IMR-90 (cell line): ENCODE results near the gene NAT10. TPM values are rescaled to one million over a fixed set of nuclear protein-coding genes. Genes with fewer than 3 reads are reported as not detected.

Source experiments
- ATAC-seq: fragments of 200-7000 bp; cut with Tn5 transposase; 2 replicates; pipeline ENCODE4 v1.9.1; 2020; ENCODE audit warnings: low read depth, mild to moderate bottlenecking, moderate library complexity
- BruUV-seq: library from RNA; stranded (reverse); fragments of 400-500 nt; replicated peaks from 2 replicates; lab custom pipeline; 2021; lab: Mats Ljungman, UMichigan
- CTCF ChIA-PET: fragments of 300-600 bp; formaldehyde crosslinking; extraction: SDS; loops from one replicate; lab custom pipeline; 2021; ENCODE audit warnings: antibody characterized with exemption; lab: Yijun Ruan, JAX
- POLR2A ChIA-PET: fragments of 300-600 bp; sonication (Branson Sonifier 250); formaldehyde crosslinking; loops from one replicate; lab custom pipeline; 2022; ENCODE audit warnings: antibody characterized with exemption; ENCODE audit not compliant: unreplicated experiment; lab: Charles Lee
- DNase-seq: peaks from one replicate; pipeline ENCODE4 v3.0.0; 2013
- H2AFZ ChIP-seq: replicated peaks from 2 replicates; pipeline ENCODE3; 2013; ENCODE audit warnings: low read length, mild to moderate bottlenecking; ENCODE audit not compliant: poor library complexity
- H2AK5ac ChIP-seq: 2 replicates; pipeline ENCODE4 v1.6.1; 2013; ENCODE audit warnings: low read depth, low read length, inconsistent platforms
- H2AK9ac ChIP-seq: replicated peaks from 2 replicates; pipeline ENCODE3; 2013; ENCODE audit warnings: mild to moderate bottlenecking, low read depth, low read length, moderate library complexity; ENCODE audit not compliant: poor library complexity
- H2BK120ac ChIP-seq: 2 replicates; pipeline ENCODE4 v1.6.1; 2013; ENCODE audit warnings: low read depth, low read length, inconsistent platforms
- H2BK15ac ChIP-seq: 3 replicates; pipeline ENCODE4 v1.6.1; 2013; ENCODE audit warnings: low read depth, low read length, inconsistent platforms
- H2BK20ac ChIP-seq: 2 replicates; pipeline ENCODE4 v1.6.1; 2013; ENCODE audit warnings: low read depth, mild to moderate bottlenecking, inconsistent platforms, low read length, moderate library complexity
- H2BK5ac ChIP-seq: 2 replicates; pipeline ENCODE4 v1.6.1; 2013; ENCODE audit warnings: mild to moderate bottlenecking, low read depth, low read length, inconsistent platforms; ENCODE audit not compliant: poor library complexity, severe bottlenecking
- H3K14ac ChIP-seq: replicated peaks from 2 replicates; pipeline ENCODE4 v1.6.1; 2013; ENCODE audit warnings: low read depth, low read length, inconsistent platforms
- H3K18ac ChIP-seq: 2 replicates; pipeline ENCODE4 v1.6.1; 2013; ENCODE audit warnings: low read depth, low read length, control low read depth
- H3K23ac ChIP-seq: 2 replicates; pipeline ENCODE4 v1.6.1; 2013; ENCODE audit warnings: low read depth, low read length, inconsistent platforms
- H3K27ac ChIP-seq: 2 replicates; pipeline ENCODE4 v1.5.1; 2013; ENCODE audit warnings: mild to moderate bottlenecking, control low read depth, low read length; ENCODE audit not compliant: insufficient read depth
- H3K27me3 ChIP-seq: 2 replicates; pipeline ENCODE4 v1.6.1; 2013; ENCODE audit warnings: low read length; ENCODE audit not compliant: control insufficient read depth, insufficient read depth
- H3K36me3 ChIP-seq: 2 replicates; pipeline ENCODE4 v1.6.1; 2013; ENCODE audit warnings: low read length, mixed read lengths; ENCODE audit not compliant: control insufficient read depth, insufficient read depth
- H3K4ac ChIP-seq: 2 replicates; pipeline ENCODE4 v1.6.1; 2013; ENCODE audit warnings: low read depth, low read length, inconsistent platforms
- H3K4me1 ChIP-seq: 2 replicates; pipeline ENCODE4 v1.6.1; 2013; ENCODE audit warnings: low read length, mixed read lengths; ENCODE audit not compliant: control insufficient read depth, insufficient read depth
- H3K4me2 ChIP-seq: 2 replicates; pipeline ENCODE4 v1.6.1; 2013; ENCODE audit warnings: low read depth, mild to moderate bottlenecking, control low read depth, low read length, moderate library complexity
- H3K4me3 ChIP-seq: 2 replicates; pipeline ENCODE4 v1.5.1; 2013; ENCODE audit warnings: low read depth, mild to moderate bottlenecking, control low read depth, low read length, moderate library complexity; ENCODE audit not compliant: insufficient read depth
- H3K56ac ChIP-seq: 2 replicates; pipeline ENCODE4 v1.6.1; 2013; ENCODE audit warnings: low read length, inconsistent platforms; ENCODE audit not compliant: insufficient read depth; ENCODE audit errors: extremely low read depth
- H3K79me1 ChIP-seq, 2 experiments: 2 replicates each; pipeline ENCODE4 v1.6.1; 2013; ENCODE audit warnings: low read length in 2 of 2, inconsistent platforms in 1 of 2, low read depth in 1 of 2
- H3K9ac ChIP-seq: 2 replicates; pipeline ENCODE4 v1.6.1; 2013; ENCODE audit warnings: low read depth, low read length, control low read depth
- H3K9me1 ChIP-seq: 2 replicates; pipeline ENCODE4 v1.6.1; 2013; ENCODE audit warnings: low read length, inconsistent platforms; ENCODE audit not compliant: insufficient read depth
- H3K9me3 ChIP-seq: 2 replicates; pipeline ENCODE4 v1.6.1; 2013; ENCODE audit warnings: low read length; ENCODE audit not compliant: control insufficient read depth, insufficient read depth
- H4K20me1 ChIP-seq: 2 replicates; pipeline ENCODE4 v1.6.1; 2013; ENCODE audit warnings: low read length, inconsistent platforms; ENCODE audit not compliant: insufficient read depth
- H4K5ac ChIP-seq: 2 replicates; pipeline ENCODE4 v1.6.1; 2013; ENCODE audit warnings: mild to moderate bottlenecking, low read depth, low read length, control low read depth
- H4K8ac ChIP-seq, 2 experiments: 2 replicates each; pipeline ENCODE4 v1.6.1; 2013; ENCODE audit warnings: low read depth in 2 of 2, low read length in 2 of 2, control low read depth in 1 of 2, inconsistent platforms in 1 of 2
- H4K91ac ChIP-seq: 2 replicates; pipeline ENCODE4 v1.6.1; 2013; ENCODE audit warnings: low read depth, low read length, inconsistent platforms; ENCODE audit not compliant: insufficient read depth
- CHD1 ChIP-seq: IDR thresholded peaks from 2 replicates; pipeline ENCODE4 v1.6.1; 2012; ENCODE audit warnings: low read depth, low read length, improper control_type of control experiment
- FOS ChIP-seq: fragments of 150-350 bp; IDR thresholded peaks from 2 replicates; pipeline ENCODE4 v1.6.1; 2016; ENCODE audit warnings: low read depth, low read length
- MAFK ChIP-seq: IDR thresholded peaks from 2 replicates; pipeline ENCODE4 v1.6.1; 2012; ENCODE audit warnings: low read depth, low read length, improper control_type of control experiment
- MAZ ChIP-seq: IDR thresholded peaks from 2 replicates; pipeline ENCODE4 v1.6.1; 2012; ENCODE audit warnings: low read depth, mild to moderate bottlenecking, low read length, improper control_type of control experiment, moderate library complexity, borderline replicate concordance
- MXI1 ChIP-seq: IDR thresholded peaks from 2 replicates; pipeline ENCODE4 v1.6.1; 2012; ENCODE audit warnings: low read depth, mild to moderate bottlenecking, low read length, moderate library complexity, borderline replicate concordance
- NFE2L2 ChIP-seq: fragments of 150-350 bp; IDR thresholded peaks from 2 replicates; pipeline ENCODE4 v1.6.1; 2016; ENCODE audit warnings: low read depth, mild to moderate bottlenecking, low read length
- POLR2A ChIP-seq: IDR thresholded peaks from 2 replicates; pipeline ENCODE4 v1.6.1; 2012; ENCODE audit warnings: mild to moderate bottlenecking, low read depth, low read length
- RAD21 ChIP-seq: IDR thresholded peaks from 2 replicates; pipeline ENCODE4 v1.6.1; 2012; ENCODE audit warnings: low read length, improper control_type of control experiment
- RFX5 ChIP-seq: IDR thresholded peaks from 2 replicates; pipeline ENCODE4 v1.8.0; 2012; ENCODE audit warnings: low read depth, mild to moderate bottlenecking, low read length, moderate library complexity
- SMC3 ChIP-seq: fragments of 150-350 bp; IDR thresholded peaks from 2 replicates; pipeline ENCODE4 v1.6.1; 2016; ENCODE audit warnings: low read depth, mild to moderate bottlenecking, antibody characterized with exemption, low read length, moderate library complexity
- WGBS, 2 experiments: methylation state at CpG; one replicate each; pipeline versions ENCODE4 v1.1.5 to v1.1.7; 2013; ENCODE audit warnings: missing lambda C conversion rate in 2 of 2; ENCODE audit not compliant: insufficient read length in 1 of 2; ENCODE audit errors: extremely low coverage in 2 of 2; 5-methylcytosine and 5-hydroxymethylcytosine counted together
- dilution Hi-C: fragments of 300-500 bp; cut with HindIII; formaldehyde crosslinking; loops from one replicate; pipeline ENCODE4 v1.14.3; 2018; ENCODE audit warnings: low sequenced_read_pairs; ENCODE audit not compliant: unreplicated experiment
- in situ Hi-C: fragments of 300-500 bp; cut with MboI; formaldehyde crosslinking; loops from 3 replicates; pipeline ENCODE4 v1.14.3; 2019; ENCODE audit warnings: low sequenced_read_pairs, inconsistent platforms, mixed read lengths
- intact Hi-C: fragments of 100-400 bp; cut with micrococcal nuclease; formaldehyde crosslinking; loops from 2 replicates; pipeline ENCODE4 v1.10.0; 2022
- polyA plus RNA-seq, 3 experiments: library from polyadenylated mRNA; depleted of rRNA; stranded (reverse); fragments of >200 nt; gene quantifications; 2 replicates each; pipeline ENCODE4 v1.2.3, GENCODE V29; 2012; ENCODE audit warnings: low replicate concordance in 1 of 3
- total RNA-seq: library from RNA; depleted of rRNA; stranded (reverse); fragments of >200 nt; gene quantifications from 2 replicates; pipeline ENCODE4 v1.2.3, GENCODE V29; 2012
- TF ChIP-seq, protein P1 (sequence below): conservative IDR thresholded peaks from 2 replicates; pipeline ENCODE4 v1.5.1; 2012; ENCODE audit warnings: mild to moderate bottlenecking, low read depth, low read length, improper control_type of control experiment
- TF ChIP-seq, protein P2 (sequence below): fragments of 150-350 bp; IDR thresholded peaks from 2 replicates; pipeline ENCODE4 v1.6.1; 2017; ENCODE audit warnings: mild to moderate bottlenecking, antibody characterized with exemption, low read length, low read depth
- TF ChIP-seq, protein P3 (sequence below): fragments of 150-350 bp; IDR thresholded peaks from 2 replicates; pipeline ENCODE4 v1.6.1; 2016; ENCODE audit warnings: low read depth, mild to moderate bottlenecking, low read length, moderate library complexity, borderline replicate concordance

Gene NAT10
- total and polyA plus RNA-seq, 2 of the 4 experiments (the other 2 are of a cell fraction) = 28.1 to 34.8 TPM

DNA sequence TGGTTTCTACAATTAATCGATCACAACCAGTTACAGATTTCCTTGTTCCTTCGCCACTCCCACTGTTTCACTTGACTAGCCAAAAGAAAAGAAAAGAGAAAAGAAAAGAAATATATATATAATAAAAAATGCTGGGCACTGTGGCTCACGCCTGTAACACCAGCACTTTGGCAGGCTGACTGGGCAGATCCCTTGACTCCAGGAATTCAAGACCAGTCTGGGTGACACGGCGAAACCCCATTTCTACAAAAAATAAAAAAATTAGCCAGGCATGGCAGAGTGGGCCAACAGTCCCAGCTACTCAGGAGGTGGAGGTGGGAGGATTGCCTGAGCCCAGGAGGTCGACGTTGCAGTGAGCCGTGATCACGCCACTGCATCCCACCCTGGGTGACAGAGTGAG, 83.8 kb downstream of the NAT10 start:
- TF ChIP-seq FOS (no peak), POLR2A (no peak), MXI1 (no peak), RFX5 (no peak), SMC3 (no peak), RAD21 (no peak), NFE2L2 (no peak), MAZ (no peak), CHD1 (no peak), MAFK (no peak)
- TF ChIP-seq, protein P1, sequence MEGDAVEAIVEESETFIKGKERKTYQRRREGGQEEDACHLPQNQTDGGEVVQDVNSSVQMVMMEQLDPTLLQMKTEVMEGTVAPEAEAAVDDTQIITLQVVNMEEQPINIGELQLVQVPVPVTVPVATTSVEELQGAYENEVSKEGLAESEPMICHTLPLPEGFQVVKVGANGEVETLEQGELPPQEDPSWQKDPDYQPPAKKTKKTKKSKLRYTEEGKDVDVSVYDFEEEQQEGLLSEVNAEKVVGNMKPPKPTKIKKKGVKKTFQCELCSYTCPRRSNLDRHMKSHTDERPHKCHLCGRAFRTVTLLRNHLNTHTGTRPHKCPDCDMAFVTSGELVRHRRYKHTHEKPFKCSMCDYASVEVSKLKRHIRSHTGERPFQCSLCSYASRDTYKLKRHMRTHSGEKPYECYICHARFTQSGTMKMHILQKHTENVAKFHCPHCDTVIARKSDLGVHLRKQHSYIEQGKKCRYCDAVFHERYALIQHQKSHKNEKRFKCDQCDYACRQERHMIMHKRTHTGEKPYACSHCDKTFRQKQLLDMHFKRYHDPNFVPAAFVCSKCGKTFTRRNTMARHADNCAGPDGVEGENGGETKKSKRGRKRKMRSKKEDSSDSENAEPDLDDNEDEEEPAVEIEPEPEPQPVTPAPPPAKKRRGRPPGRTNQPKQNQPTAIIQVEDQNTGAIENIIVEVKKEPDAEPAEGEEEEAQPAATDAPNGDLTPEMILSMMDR = no peak
- TF ChIP-seq, protein P2, sequence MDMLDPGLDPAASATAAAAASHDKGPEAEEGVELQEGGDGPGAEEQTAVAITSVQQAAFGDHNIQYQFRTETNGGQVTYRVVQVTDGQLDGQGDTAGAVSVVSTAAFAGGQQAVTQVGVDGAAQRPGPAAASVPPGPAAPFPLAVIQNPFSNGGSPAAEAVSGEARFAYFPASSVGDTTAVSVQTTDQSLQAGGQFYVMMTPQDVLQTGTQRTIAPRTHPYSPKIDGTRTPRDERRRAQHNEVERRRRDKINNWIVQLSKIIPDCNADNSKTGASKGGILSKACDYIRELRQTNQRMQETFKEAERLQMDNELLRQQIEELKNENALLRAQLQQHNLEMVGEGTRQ = no peak
- TF ChIP-seq, protein P3, sequence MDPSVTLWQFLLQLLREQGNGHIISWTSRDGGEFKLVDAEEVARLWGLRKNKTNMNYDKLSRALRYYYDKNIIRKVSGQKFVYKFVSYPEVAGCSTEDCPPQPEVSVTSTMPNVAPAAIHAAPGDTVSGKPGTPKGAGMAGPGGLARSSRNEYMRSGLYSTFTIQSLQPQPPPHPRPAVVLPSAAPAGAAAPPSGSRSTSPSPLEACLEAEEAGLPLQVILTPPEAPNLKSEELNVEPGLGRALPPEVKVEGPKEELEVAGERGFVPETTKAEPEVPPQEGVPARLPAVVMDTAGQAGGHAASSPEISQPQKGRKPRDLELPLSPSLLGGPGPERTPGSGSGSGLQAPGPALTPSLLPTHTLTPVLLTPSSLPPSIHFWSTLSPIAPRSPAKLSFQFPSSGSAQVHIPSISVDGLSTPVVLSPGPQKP = no peak
- H3K14ac ChIP-seq = no peak overlapping the region
- H4K91ac ChIP-seq = no peak overlapping the region
- DNase-seq (no peak), ATAC-seq (no peak)
- no peak overlapping the region for H2BK15ac ChIP-seq
- H2BK20ac ChIP-seq = no peak overlapping the region
- peaks cover 16% of the 10 kb centered on the region for H3K9me1 ChIP-seq
- dilution Hi-C loops (loop anchor here (25.0 kb wide), 1 partner anchor 148 kb away; no protein-coding TSS in a partner anchor), in situ Hi-C loops (no loop called here), intact Hi-C loops (no loop called here)
- no CpG with 5 or more reads among the region's 9 CpGs for WGBS, 2 experiments
- H4K8ac ChIP-seq = no peak overlapping the region
- H3K23ac ChIP-seq = no peak overlapping the region
- ChIA-PET CTCF (interaction anchor here (0.9 kb wide), 1 partner anchor 9 kb away, joined by 3 read pairs; no protein-coding TSS in a partner anchor), POLR2A (no interaction called here)
- no peak overlapping the region for H2BK5ac ChIP-seq
- H3K27me3 ChIP-seq = peaks cover 2% of the 10 kb centered on the region
- no peak overlapping the region for H3K4me3 ChIP-seq
- H2AFZ ChIP-seq = no peak overlapping the region
- no peak overlapping the region for H4K5ac ChIP-seq
- no peak overlapping the region for H3K56ac ChIP-seq
- H3K4me2 ChIP-seq = no peak overlapping the region
- no peak overlapping the region for H3K4ac ChIP-seq
- peaks cover 9% of the 10 kb centered on the region; the same call in 1 of the 2 replicates for H3K4me1 ChIP-seq
- no peaks in the 10 kb centered on the region for H3K9me3 ChIP-seq
- H2AK5ac ChIP-seq = no peak overlapping the region
- no peaks in the 10 kb centered on the region for H3K79me1 ChIP-seq
- no peak overlapping the region for H3K18ac ChIP-seq
- BruUV-seq = no TSS peak
- no peak overlapping the region for H3K9ac ChIP-seq
- no peak overlapping the region for H2AK9ac ChIP-seq
- no peak overlapping the region for H3K27ac ChIP-seq
- no peak overlapping the region for H2BK120ac ChIP-seq
- no peaks in the 10 kb centered on the region for H4K20me1 ChIP-seq
- no peaks in the 10 kb centered on the region for H3K36me3 ChIP-seq
